Cardiac muscle cell (in vitro differentiated cells and primary cell): ENCODE measurements around the gene TMEM272. TPM values are rescaled to one million over a fixed set of nuclear protein-coding genes. Genes with fewer than 3 reads are reported as not detected.

Experiments
- DNase-seq, 2 donors: peaks; one replicate each; pipeline versions ENCODE4 v3.0.0 to v3.0.0-alpha.2; 2010 to 2017; ENCODE audit warnings: low read depth in 1 of 2, low spot score in 1 of 2
- H3K27ac ChIP-seq: fragments of 200-600 bp; sonication (generic); 2 replicates; pipeline ENCODE4 v1.5.1; 2016
- H3K27me3 ChIP-seq: fragments of 200-600 bp; sonication (generic); 2 replicates; pipeline ENCODE4 v1.6.0; 2016; ENCODE audit warnings: control low read depth
- H3K36me3 ChIP-seq: fragments of 200-600 bp; sonication (generic); 2 replicates; pipeline ENCODE4 v1.5.1; 2016; ENCODE audit warnings: control low read depth
- H3K4me1 ChIP-seq: fragments of 200-600 bp; sonication (generic); 2 replicates; pipeline ENCODE4 v1.8.1; 2017; ENCODE audit warnings: low read depth, mild to moderate bottlenecking, mixed run types
- H3K4me3 ChIP-seq: fragments of 200-600 bp; sonication (generic); 2 replicates; pipeline ENCODE4 v1.5.1; 2016; ENCODE audit warnings: mild to moderate bottlenecking
- H3K9me3 ChIP-seq: fragments of 200-600 bp; sonication (generic); 2 replicates; pipeline ENCODE4 v1.5.1; 2017; ENCODE audit warnings: low read depth, mild to moderate bottlenecking, control low read depth
- polyA plus RNA-seq: library from polyadenylated mRNA; unstranded; fragments of >200 nt; fragmentation: Nextera tagmentation; extraction: Ambion mirVana; gene quantifications from 2 replicates; pipeline ENCODE4 v1.2.1, GENCODE V29; 2016
- total RNA-seq: library from RNA; depleted of rRNA; stranded (reverse); fragments of >200 nt; gene quantifications from 2 replicates; pipeline ENCODE4 v1.2.3, GENCODE V29; 2016
- TF ChIP-seq, protein P1 (sequence below): IDR thresholded peaks from 2 replicates; pipeline ENCODE4 v1.5.1; 2012; ENCODE audit warnings: low read depth, mild to moderate bottlenecking, low read length

The TMEM272 gene
- total and polyA plus RNA-seq, 2 experiments from 2014 or later, result 0.12 TPM; not detected in 1

DNA sequence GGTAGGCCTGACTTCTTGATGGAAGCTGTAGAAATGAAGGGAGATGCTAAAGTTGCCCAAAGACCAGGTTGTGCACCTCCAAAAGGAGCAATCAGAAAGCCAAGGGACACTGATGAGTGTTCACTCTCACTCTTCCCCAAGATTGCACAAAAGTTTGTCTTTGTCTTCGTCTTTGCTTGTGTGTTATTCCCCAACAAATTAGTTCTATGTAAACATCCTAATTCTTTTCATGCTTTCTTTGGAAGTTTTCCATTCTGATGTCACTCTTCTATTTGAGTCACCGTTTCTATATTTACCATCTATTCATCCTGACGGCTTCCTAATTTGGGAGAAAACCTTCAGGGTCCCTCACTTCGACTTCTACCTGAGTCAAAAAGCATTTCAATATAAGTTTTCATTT lies 3.7 kb upstream of the TMEM272 start:
- Histone ChIP-seq H3K36me3 (no peaks in the 10 kb centered on the region), H3K27me3 (peaks cover 5% of the 10 kb centered on the region), H3K27ac (no peak overlapping the region), H3K4me3 (no peak overlapping the region), H3K4me1 (no peaks in the 10 kb centered on the region), H3K9me3 (no peaks in the 10 kb centered on the region)
- TF ChIP-seq, protein P1, sequence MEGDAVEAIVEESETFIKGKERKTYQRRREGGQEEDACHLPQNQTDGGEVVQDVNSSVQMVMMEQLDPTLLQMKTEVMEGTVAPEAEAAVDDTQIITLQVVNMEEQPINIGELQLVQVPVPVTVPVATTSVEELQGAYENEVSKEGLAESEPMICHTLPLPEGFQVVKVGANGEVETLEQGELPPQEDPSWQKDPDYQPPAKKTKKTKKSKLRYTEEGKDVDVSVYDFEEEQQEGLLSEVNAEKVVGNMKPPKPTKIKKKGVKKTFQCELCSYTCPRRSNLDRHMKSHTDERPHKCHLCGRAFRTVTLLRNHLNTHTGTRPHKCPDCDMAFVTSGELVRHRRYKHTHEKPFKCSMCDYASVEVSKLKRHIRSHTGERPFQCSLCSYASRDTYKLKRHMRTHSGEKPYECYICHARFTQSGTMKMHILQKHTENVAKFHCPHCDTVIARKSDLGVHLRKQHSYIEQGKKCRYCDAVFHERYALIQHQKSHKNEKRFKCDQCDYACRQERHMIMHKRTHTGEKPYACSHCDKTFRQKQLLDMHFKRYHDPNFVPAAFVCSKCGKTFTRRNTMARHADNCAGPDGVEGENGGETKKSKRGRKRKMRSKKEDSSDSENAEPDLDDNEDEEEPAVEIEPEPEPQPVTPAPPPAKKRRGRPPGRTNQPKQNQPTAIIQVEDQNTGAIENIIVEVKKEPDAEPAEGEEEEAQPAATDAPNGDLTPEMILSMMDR, result no peak
- peak in 1 of 2 donors; percentile 18 for DNase-seq

DNA sequence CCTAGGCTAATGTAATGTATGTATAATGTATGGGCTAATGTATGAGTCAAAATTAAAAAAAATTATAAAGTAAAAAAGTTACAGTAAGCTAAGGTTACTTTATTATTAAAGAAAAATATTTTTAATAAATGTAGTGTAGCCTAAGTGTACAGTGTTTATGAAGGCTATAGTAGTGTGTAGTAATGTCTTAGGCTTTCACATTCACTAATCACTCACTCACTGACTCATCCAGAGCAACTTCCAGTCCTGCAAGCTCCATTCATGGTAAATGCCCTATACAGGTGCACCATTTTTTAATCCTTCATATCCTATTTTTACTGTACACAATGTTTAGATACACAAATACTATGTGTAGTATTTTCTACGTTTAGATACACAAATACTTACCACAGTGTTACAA lies 1.8 kb upstream of the TMEM272 start:
- H3K36me3 ChIP-seq, result no peaks in the 10 kb centered on the region
- no peaks in the 10 kb centered on the region for H3K27me3 ChIP-seq
- TF ChIP-seq, protein P1, result no peak
- no peaks in the 10 kb centered on the region for H3K9me3 ChIP-seq
- DNase-seq, result no peak
- H3K27ac ChIP-seq, result no peak overlapping the region
- H3K4me3 ChIP-seq, result no peak overlapping the region
- no peaks in the 10 kb centered on the region for H3K4me1 ChIP-seq

DNA sequence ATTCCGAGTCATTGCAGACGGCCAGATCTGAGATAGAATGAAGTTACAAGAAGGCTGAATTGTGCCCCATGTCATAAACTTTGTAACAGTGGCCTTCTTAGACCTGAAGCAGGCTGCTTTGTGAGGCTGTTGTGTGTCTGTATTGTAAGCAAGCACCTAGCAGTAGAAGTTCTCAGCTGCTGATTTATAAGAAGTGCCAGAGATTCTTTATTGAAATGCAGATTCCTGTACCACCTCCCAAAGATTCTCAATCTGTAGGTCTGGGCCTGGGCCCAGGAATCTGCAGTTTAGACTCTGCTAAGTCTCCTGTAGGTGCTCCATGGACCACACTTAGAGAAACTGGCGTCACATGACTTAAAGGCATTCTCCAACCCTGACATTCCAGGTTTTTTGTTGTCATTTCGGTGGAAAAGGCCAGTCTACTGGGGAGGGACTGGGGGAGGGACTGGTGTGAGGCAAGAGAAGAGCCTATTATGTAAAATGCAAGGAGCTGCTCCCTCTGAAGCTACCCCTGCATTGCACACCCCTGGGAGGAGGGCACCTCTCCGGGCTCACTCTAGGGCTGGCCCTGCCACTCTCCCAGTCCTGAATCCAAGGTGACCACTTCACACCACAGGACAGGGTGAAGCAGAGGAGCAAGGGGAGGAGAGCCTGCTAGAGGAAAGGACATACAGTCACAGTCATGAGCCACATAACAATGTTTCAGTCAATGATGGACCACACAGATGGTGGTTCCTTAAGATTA lies 769 bp upstream of the TMEM272 start:
- no peaks in the 10 kb centered on the region for H3K9me3 ChIP-seq
- H3K27me3 ChIP-seq, result no peaks in the 10 kb centered on the region
- TF ChIP-seq, protein P1, result no peak
- peaks cover 4% of the 10 kb centered on the region for H3K4me1 ChIP-seq
- H3K4me3 ChIP-seq, result no peak overlapping the region
- H3K27ac ChIP-seq, result no peak overlapping the region
- DNase-seq, result no peak
- no peaks in the 10 kb centered on the region for H3K36me3 ChIP-seq

DNA sequence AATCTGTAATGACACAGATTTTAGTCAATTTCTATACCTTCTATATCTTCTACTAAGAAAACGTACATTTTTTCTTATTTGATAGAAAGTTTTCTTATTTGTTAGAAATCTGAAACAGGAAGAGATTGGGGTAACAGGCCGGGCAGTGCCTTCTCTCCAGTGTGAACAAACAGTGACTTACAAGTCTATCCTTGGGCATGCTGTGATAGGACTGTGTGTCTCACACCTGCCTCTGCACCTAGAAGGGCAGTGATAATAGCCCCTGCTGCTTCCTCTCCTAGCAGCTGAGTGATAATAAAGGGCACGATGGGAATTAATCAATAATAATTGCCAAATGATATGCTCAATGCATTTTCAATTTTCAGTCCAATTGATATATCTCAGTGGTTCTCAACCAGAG lies 1.4 kb downstream of the TMEM272 start:
- TF ChIP-seq, protein P1, result no peak
- Histone ChIP-seq H3K4me1 (peaks cover 4% of the 10 kb centered on the region), H3K27me3 (no peaks in the 10 kb centered on the region), H3K4me3 (no peak overlapping the region), H3K27ac (no peak overlapping the region), H3K36me3 (no peaks in the 10 kb centered on the region), H3K9me3 (no peaks in the 10 kb centered on the region)
- no peak for DNase-seq

DNA sequence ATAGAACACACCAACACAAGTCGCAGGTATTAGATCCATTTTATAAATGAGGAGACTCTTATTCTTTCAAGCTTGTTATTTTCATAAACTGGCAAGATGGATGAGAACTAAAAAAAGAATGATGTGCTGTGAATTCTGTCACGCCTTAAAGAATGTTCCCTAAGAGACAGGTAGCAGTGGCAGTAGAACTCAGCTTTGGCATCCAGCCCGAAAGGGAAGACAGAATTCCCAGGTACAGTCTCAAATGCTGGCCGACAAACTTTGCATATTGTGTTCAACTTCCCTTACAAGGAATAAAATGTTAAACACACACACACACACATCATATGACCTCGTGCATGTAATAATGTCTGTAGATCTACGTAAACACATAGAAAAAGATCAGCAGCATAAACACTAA lies 3.2 kb downstream of the TMEM272 start:
- Histone ChIP-seq H3K27ac (no peak overlapping the region), H3K36me3 (no peaks in the 10 kb centered on the region), H3K27me3 (no peaks in the 10 kb centered on the region), H3K4me3 (no peak overlapping the region), H3K4me1 (peaks cover 4% of the 10 kb centered on the region), H3K9me3 (no peaks in the 10 kb centered on the region)
- DNase-seq, result no peak
- TF ChIP-seq, protein P1, result no peak
